HG03135 (cell line): ENCODE data around the gene CLASP2.
A peak's percentile ranks its signal among the peaks of the same experiment; 100 is the strongest.
"Not testable (repeated sequence)": the region's sequence is repeated elsewhere in the genome, so short reads cannot be mapped to it uniquely, and the experiment has no call there.

Source experiments
- ATAC-seq: cut with Tn5 transposase; IDR thresholded peaks from one replicate; pipeline ENCODE4 v1.9.1; 2021; ENCODE audit warnings: mild to moderate bottlenecking, moderate library complexity; ENCODE audit not compliant: unreplicated experiment

Gene CLASP2

GRCh38 chr3:33690341-33690740 is 27.7 kb downstream of the CLASP2 start:
- ATAC-seq: no peak

- no peak for ATAC-seq
These were observed 30.5 kb downstream of the CLASP2 start for GRCh38 chr3:33687406-33688010.

GRCh38 chr3:33682770-33683169 is 35.3 kb downstream of the CLASP2 start:
- ATAC-seq: no peak

GRCh38 chr3:33681667-33682066 is 36.4 kb downstream of the CLASP2 start:
- no peak for ATAC-seq

- ATAC-seq: no peak
These were observed 40.0 kb downstream of the CLASP2 start for GRCh38 chr3:33678073-33678472.

- ATAC-seq: not testable (repeated sequence)
These were observed 44.6 kb downstream of the CLASP2 start for GRCh38 chr3:33673436-33673835.

- no peak for ATAC-seq
These were observed 49.4 kb downstream of the CLASP2 start for GRCh38 chr3:33668618-33669017.

- no peak for ATAC-seq
These were observed 52.8 kb downstream of the CLASP2 start for GRCh38 chr3:33665294-33665693.

GRCh38 chr3:33664195-33664594 is 53.9 kb downstream of the CLASP2 start:
- ATAC-seq: no peak

GRCh38 chr3:33663042-33663441 is 55.0 kb downstream of the CLASP2 start:
- ATAC-seq: no peak

GRCh38 chr3:33659856-33660434 is 58.1 kb downstream of the CLASP2 start:
- no peak for ATAC-seq

GRCh38 chr3:33658991-33659848 is 58.8 kb downstream of the CLASP2 start:
- ATAC-seq: peak; percentile 91

- peak; percentile 9 for ATAC-seq
These were observed 59.4 kb downstream of the CLASP2 start for GRCh38 chr3:33658621-33658990.

- no peak for ATAC-seq
These were observed 60.0 kb downstream of the CLASP2 start for GRCh38 chr3:33658039-33658438.

- no peak for ATAC-seq
These were observed 65.3 kb downstream of the CLASP2 start for GRCh38 chr3:33652736-33653135.

GRCh38 chr3:33651101-33651500 is 67.0 kb downstream of the CLASP2 start:
- not testable (repeated sequence) for ATAC-seq

- ATAC-seq: no peak
These were observed 67.6 kb downstream of the CLASP2 start for GRCh38 chr3:33650495-33650894.

GRCh38 chr3:33648793-33649192 is 69.3 kb downstream of the CLASP2 start:
- no peak for ATAC-seq

GRCh38 chr3:33646406-33646805 is 71.6 kb downstream of the CLASP2 start:
- no peak for ATAC-seq

- no peak for ATAC-seq
These were observed 72.9 kb downstream of the CLASP2 start for GRCh38 chr3:33645060-33645647.

- no peak for ATAC-seq
These were observed 73.5 kb downstream of the CLASP2 start for GRCh38 chr3:33644582-33644981.

GRCh38 chr3:33642806-33643205 is 75.2 kb downstream of the CLASP2 start:
- no peak for ATAC-seq
